HepG2 (cell line): ENCODE data around the gene FKBP1B. TPM values are rescaled to one million over a fixed set of nuclear protein-coding genes. Genes with fewer than 3 reads are reported as not detected.
A peak's percentile ranks its signal among the peaks of the same experiment; 100 is the strongest.

Source experiments
- ATAC-seq: fragments of 200-7000 bp; cut with Tn5 transposase; 3 replicates; pipeline ENCODE4 v1.9.1; 2020; ENCODE audit warnings: mild to moderate bottlenecking, moderate library complexity
- BruUV-seq: library from RNA; stranded (reverse); fragments of 400-500 nt; replicated peaks from 2 replicates; lab custom pipeline; 2021; lab: Mats Ljungman, UMichigan
- CTCF ChIA-PET: fragments of 300-600 bp; formaldehyde crosslinking; extraction: SDS; loops from one replicate; lab custom pipeline; 2021; ENCODE audit warnings: low total read pairs, inconsistent platforms, low intra/inter-chr PET ratio; lab: Yijun Ruan, JAX
- POLR2A ChIA-PET: fragments of 350-600 bp; sonication (Branson Sonifier 250); formaldehyde crosslinking; loops from one replicate; lab custom pipeline; 2020; ENCODE audit warnings: antibody characterized with exemption, inconsistent platforms; lab: Yijun Ruan, JAX
- DNase-seq: peaks from one replicate; pipeline ENCODE4 v3.0.0-alpha.2; 2015; ENCODE audit warnings: low spot score
- FAIRE-seq: peaks from 3 replicates; lab custom pipeline; 2011; peaks lifted over from hg19 to GRCh38; lab: Jason Lieb, UNC
- H2AFZ ChIP-seq: one replicate; pipeline ENCODE4 v1.6.1; 2011; ENCODE audit warnings: low read length, inconsistent platforms
- H3K27ac ChIP-seq: fragments of 300-600 bp; 3 replicates; pipeline ENCODE4 v1.8.0; 2011; ENCODE audit warnings: mixed run types, mild to moderate bottlenecking, mixed read lengths, low read length, inconsistent platforms; ENCODE audit not compliant: insufficient read depth; ENCODE audit errors: extremely low read length
- H3K27me3 ChIP-seq, 2 experiments: fragments of 200-600 bp in 1 of 2; 2 replicates in 1 of 2; 3 replicates in 1 of 2; pipeline versions ENCODE4 v1.6.0 to v1.8.0; 2011; ENCODE audit warnings: low read length in 2 of 2, mild to moderate bottlenecking in 2 of 2, moderate library complexity in 2 of 2, inconsistent platforms in 1 of 2; ENCODE audit not compliant: insufficient read depth in 2 of 2, control insufficient read depth in 1 of 2
- H3K36me3 ChIP-seq, 2 experiments: fragments of 200-600 bp in 1 of 2; replicated peaks in 1 of 2; 2 replicates in 1 of 2; 3 replicates in 1 of 2; pipeline versions ENCODE4 v1.5.1 to v1.8.0; 2011; ENCODE audit warnings: low read length in 2 of 2, inconsistent platforms in 1 of 2; ENCODE audit not compliant: insufficient read depth in 2 of 2, control insufficient read depth in 1 of 2
- H3K4me1 ChIP-seq: 2 replicates; pipeline ENCODE4 v1.5.1; 2012; ENCODE audit warnings: low read length, inconsistent platforms; ENCODE audit not compliant: insufficient read depth
- H3K4me2 ChIP-seq: 2 replicates; pipeline ENCODE4 v1.6.0; 2011; ENCODE audit warnings: low read depth, low read length, inconsistent platforms
- H3K4me3 ChIP-seq, 3 experiments: fragments of 200-600 bp in 1 of 3; sonication (generic), shearing (Covaris generic) in 1 of 3; replicated peaks in 1 of 3; 2 replicates each; pipeline ENCODE4 v1.5.1; 2011 to 2016; ENCODE audit warnings: low read length in 3 of 3, inconsistent platforms in 2 of 3, low read depth in 2 of 3, mild to moderate bottlenecking in 2 of 3, control low read depth in 1 of 3, mixed read lengths in 1 of 3; ENCODE audit not compliant: insufficient read depth in 1 of 3
- H3K79me2 ChIP-seq: one replicate; pipeline ENCODE4 v1.6.1; 2011; ENCODE audit warnings: low read length, inconsistent platforms; ENCODE audit not compliant: insufficient read depth
- H3K9ac ChIP-seq: 2 replicates; pipeline ENCODE4 v1.6.0; 2011; ENCODE audit warnings: mild to moderate bottlenecking, low read depth, low read length, inconsistent platforms; ENCODE audit not compliant: insufficient read depth
- H3K9me3 ChIP-seq: 2 replicates; pipeline ENCODE4 v1.5.1; 2012; ENCODE audit warnings: mild to moderate bottlenecking, low read length
- H4K20me1 ChIP-seq: 2 replicates; pipeline ENCODE4 v1.6.0; 2011; ENCODE audit warnings: inconsistent platforms, mild to moderate bottlenecking, low read length, moderate library complexity; ENCODE audit not compliant: insufficient read depth
- ATF6 ChIP-seq: sonication (generic); formaldehyde crosslinking; conservative IDR thresholded peaks from 2 replicates; pipeline ENCODE4 v1.4.0; 2020; ENCODE audit warnings: missing genetic modification reagents
- IRF1 ChIP-seq: sonication (generic); formaldehyde crosslinking; IDR thresholded peaks from 2 replicates; pipeline ENCODE4 v1.4.0; 2020; ENCODE audit warnings: low read depth, mild to moderate bottlenecking, missing genetic modification reagents
- NFE2L1 ChIP-seq: sonication (generic); formaldehyde crosslinking; IDR thresholded peaks from 2 replicates; pipeline ENCODE4 v1.4.0; 2020; ENCODE audit warnings: missing genetic modification reagents, mild to moderate bottlenecking, borderline replicate concordance
- PHF20 ChIP-seq: sonication (generic); formaldehyde crosslinking; IDR thresholded peaks from 2 replicates; pipeline ENCODE4 v1.5.0; 2020; ENCODE audit warnings: mild to moderate bottlenecking, missing genetic modification reagents
- RARA ChIP-seq: IDR thresholded peaks from 2 replicates; pipeline ENCODE4 v1.6.1; 2016; ENCODE audit warnings: missing genetic modification reagents, missing compliant biosample characterization
- REL ChIP-seq: sonication (generic); formaldehyde crosslinking; conservative IDR thresholded peaks from 2 replicates; pipeline ENCODE4 v1.8.0; 2022; ENCODE audit warnings: mild to moderate bottlenecking, missing genetic modification reagents, moderate library complexity
- SAFB2 ChIP-seq: sonication (generic); formaldehyde crosslinking; IDR thresholded peaks from 2 replicates; pipeline ENCODE4 v1.5.1; 2020; ENCODE audit warnings: missing genetic modification reagents, low read depth, mild to moderate bottlenecking, borderline replicate concordance
- SIX1 ChIP-seq: sonication (generic); formaldehyde crosslinking; IDR thresholded peaks from 2 replicates; pipeline ENCODE4 v1.4.0; 2020; ENCODE audit warnings: missing genetic modification reagents, borderline replicate concordance
- ZBTB49 ChIP-seq: sonication (generic); formaldehyde crosslinking; IDR thresholded peaks from 2 replicates; pipeline ENCODE4 v1.4.0; 2020; ENCODE audit warnings: missing genetic modification reagents, borderline replicate concordance
- ZBTB7A ChIP-seq: sonication (generic); formaldehyde crosslinking; IDR thresholded peaks from 2 replicates; pipeline ENCODE4 v1.8.0; 2022; ENCODE audit warnings: mild to moderate bottlenecking, missing genetic modification reagents
- ZNF296 ChIP-seq: sonication (generic); formaldehyde crosslinking; conservative IDR thresholded peaks from 2 replicates; pipeline ENCODE4 v1.5.0; 2020; ENCODE audit warnings: mild to moderate bottlenecking, missing genetic modification reagents
- ZNF773 ChIP-seq: sonication (generic); formaldehyde crosslinking; IDR thresholded peaks from 2 replicates; pipeline ENCODE4 v1.4.0; 2020; ENCODE audit warnings: missing genetic modification reagents, borderline replicate concordance
- ZSCAN21 ChIP-seq: sonication (generic); formaldehyde crosslinking; IDR thresholded peaks from 2 replicates; pipeline ENCODE4 v1.8.0; 2022; ENCODE audit warnings: mild to moderate bottlenecking, missing genetic modification reagents, moderate library complexity, borderline replicate concordance
- WGBS: methylation state at CpG from one replicate; pipeline ENCODE4 v1.1.6; 2017; ENCODE audit warnings: low lambda C conversion rate; 5-methylcytosine and 5-hydroxymethylcytosine counted together
- in situ Hi-C: cut with HindIII; loops from 2 replicates; pipeline ENCODE4 v1.10.0; 2017; ENCODE audit warnings: low pct_unique_long_range_greater_than_20kb; ENCODE audit not compliant: extremely low pct_ligation_motif_present
- intact Hi-C: fragments of 100-400 bp; cut with micrococcal nuclease; formaldehyde crosslinking; loops from one replicate; pipeline ENCODE4 v1.10.0; 2022; ENCODE audit not compliant: unreplicated experiment
- polyA plus RNA-seq, 8 experiments: library from polyadenylated mRNA; depleted of rRNA in 3 of 8; stranded (reverse) in 7 of 8; unstranded in 1 of 8; fragments of >200 nt; fragmentation: Illumina TruSeq in 4 of 8; extraction: Trizol in 4 of 8; gene quantifications; 2 replicates each; pipeline versions ENCODE4 v1.2.1 to v1.2.3, GENCODE V29; 2011 to 2016; ENCODE audit warnings: low read depth in 4 of 8, missing spikeins in 1 of 8, mixed read lengths in 1 of 8; ENCODE audit not compliant: insufficient read depth in 1 of 8
- total RNA-seq, 5 experiments: library from RNA; depleted of rRNA; stranded (reverse); fragments of >200 nt; fragmentation: Illumina TruSeq; extraction: Trizol; gene quantifications; 2 replicates each; pipeline ENCODE4 v1.2.3, GENCODE V29; 2016; ENCODE audit warnings: low read depth in 1 of 5

Gene FKBP1B
- total and polyA plus RNA-seq, 2 of the 13 experiments (the other 11 are each of a cell fraction or from before 2014, with no cell fraction given), result 35.2 to 96.3 TPM

GRCh38 chr2:24048769-24049484, 614 bp upstream of the FKBP1B start (continued):
- TF ChIP-seq NFE2L1 (CRISPR knock-in tag), result no peak
- no peak for TF ChIP-seq ATF6 (CRISPR knock-in tag)
- TF ChIP-seq SIX1 (CRISPR knock-in tag), result no peak

GRCh38 chr2:24050041-24050979, 769 bp downstream of the FKBP1B start:
- Histone ChIP-seq H3K4me3 (peak overlapping the region; percentile 92 to 95 (median 94)), H3K36me3 (peaks cover 0 to 2% of the 10 kb centered on the region in 2 experiments; a peak in 3 of 5 replicates), H4K20me1 (no peaks in the 10 kb centered on the region), H2AFZ (no peak overlapping the region), H3K9me3 (no peaks in the 10 kb centered on the region), H3K4me2 (peak overlapping the region; percentile 82), H3K9ac (peak overlapping the region; percentile 77), H3K4me1 (peaks cover 61% of the 10 kb centered on the region), H3K27ac (peak overlapping the region; percentile 45), H3K79me2 (peaks cover 23% of the 10 kb centered on the region), H3K27me3 (no peaks in the 10 kb centered on the region; a peak in 2 of 5 replicates)
- WGBS, result 3% methylated on average over 17 of the region's 47 CpGs
- no TSS peak for BruUV-seq
- CTCF ChIA-PET, result no interaction called here
- ATAC-seq (peak; percentile 23), DNase-seq (peak; percentile 28), FAIRE-seq (no peak)
- in situ Hi-C loops (no loop called here), intact Hi-C loops (no loop called here)
- POLR2A ChIA-PET, result interaction anchor here (1.0 to 5.4 kb wide), 12 partner anchors 10 to 123 kb away, joined by 3 to 76 read pairs (median 6); partner anchors contain the start of genes ATAD2B, SF3B6 and TP53I3
- TF ChIP-seq PHF20 (0 out of 2 replicates have a peak, but pooled peaks have one; percentile 42), RARA (CRISPR knock-in tag) (peak; percentile 18; the same call in 1 of the 2 replicates), ZBTB49 (CRISPR knock-in tag) (no peak), IRF1 (CRISPR knock-in tag) (0 out of 2 replicates have a peak, but pooled peaks have one; percentile 64), ZBTB7A (0 out of 2 replicates have a peak, but pooled peaks have one; percentile 40), REL (0 out of 2 replicates have a peak, but pooled peaks have one; percentile 30), SAFB2 (CRISPR knock-in tag) (no peak), ZNF773 (CRISPR knock-in tag) (peak; percentile 42; the same call in 1 of the 2 replicates), ZSCAN21 (CRISPR knock-in tag) (peak; percentile 54; the same call in 1 of the 2 replicates), ZNF296 (CRISPR knock-in tag) (0 out of 2 replicates have a peak, but pooled peaks have one; percentile 55)
